Fibroblast of skin of right biceps (primary cell): ENCODE data around the gene HPSE.
"Not testable (repeated sequence)": the region's sequence is repeated elsewhere in the genome, so short reads cannot be mapped to it uniquely, and the experiment has no call there.

Experiments
- DNase-seq: peaks from one replicate; pipeline ENCODE4 v3.0.0-alpha.2; 2013

The HPSE gene

DNA sequence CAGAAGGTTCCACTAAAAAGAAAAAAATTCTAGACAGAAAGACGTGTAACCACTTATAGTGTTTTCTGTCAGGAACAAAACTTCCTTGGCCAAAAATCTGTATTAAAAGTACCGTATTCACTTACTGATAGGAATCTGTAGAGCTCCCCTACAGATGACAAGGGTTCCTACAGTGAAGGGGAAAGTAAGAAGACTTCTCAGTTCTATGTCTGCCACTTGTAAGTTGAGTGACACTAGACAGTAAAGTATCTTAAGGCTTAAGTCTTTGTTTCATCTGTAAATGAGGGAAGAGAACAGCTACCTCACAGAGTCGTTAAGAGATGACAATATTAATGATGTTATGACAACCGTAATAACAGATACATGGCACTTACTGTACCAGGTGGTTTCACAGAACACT lies 53.3 kb downstream of the HPSE start:
- no peak for DNase-seq

DNA sequence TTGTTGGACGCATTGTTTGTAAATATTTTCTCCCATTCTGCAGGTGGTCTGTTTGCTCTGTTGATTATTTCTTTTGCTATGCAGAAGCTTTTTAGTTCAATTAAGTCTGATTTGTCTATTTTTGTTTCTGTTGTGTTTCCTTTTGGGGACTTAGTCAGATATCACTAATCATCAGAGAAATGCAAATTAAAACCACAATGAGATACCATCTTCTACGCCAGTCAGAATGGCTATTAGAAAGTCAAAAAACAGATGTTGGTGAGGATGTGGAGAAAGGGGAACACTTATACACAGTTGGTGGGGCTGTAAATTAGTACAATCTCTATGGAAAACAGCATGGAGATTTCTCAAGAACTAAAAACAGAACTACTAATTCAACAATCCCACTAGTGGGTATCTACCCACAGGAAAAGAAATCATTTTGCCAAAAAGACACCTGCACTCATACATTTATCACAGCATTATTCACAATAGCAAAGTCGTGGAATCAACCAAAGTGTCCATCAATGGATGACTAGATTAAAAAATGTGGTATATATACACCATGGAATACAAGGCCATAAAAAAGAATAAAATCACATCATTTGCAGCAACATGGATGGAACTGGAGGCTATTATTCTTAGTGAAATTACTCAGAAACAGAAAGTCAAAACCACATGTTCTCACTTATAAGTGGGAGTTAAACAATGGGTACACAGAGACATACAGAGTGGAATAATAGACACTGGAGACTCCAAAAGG lies 58.2 kb downstream of the HPSE start:
- DNase-seq, result no peak

DNA sequence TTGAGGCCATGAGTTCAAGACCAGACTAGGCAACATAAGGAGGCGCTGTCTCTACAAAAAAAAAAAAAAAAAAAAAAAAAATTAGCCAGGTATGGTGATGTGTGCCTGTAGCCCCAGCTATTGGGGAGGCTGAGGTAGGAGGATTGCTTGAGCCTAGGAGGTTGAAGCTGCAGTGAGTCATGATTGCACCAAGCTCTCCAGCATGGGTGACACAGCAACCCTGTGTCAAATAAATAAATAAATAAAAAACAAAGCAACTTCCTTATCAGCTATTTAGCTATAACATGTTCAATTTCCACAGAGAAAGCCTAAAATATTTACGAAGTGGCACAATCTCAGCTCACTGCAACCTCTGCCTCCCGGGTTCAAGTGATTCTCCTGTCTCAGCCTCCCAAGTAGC lies 60.7 kb downstream of the HPSE start:
- not testable (repeated sequence) for DNase-seq

DNA sequence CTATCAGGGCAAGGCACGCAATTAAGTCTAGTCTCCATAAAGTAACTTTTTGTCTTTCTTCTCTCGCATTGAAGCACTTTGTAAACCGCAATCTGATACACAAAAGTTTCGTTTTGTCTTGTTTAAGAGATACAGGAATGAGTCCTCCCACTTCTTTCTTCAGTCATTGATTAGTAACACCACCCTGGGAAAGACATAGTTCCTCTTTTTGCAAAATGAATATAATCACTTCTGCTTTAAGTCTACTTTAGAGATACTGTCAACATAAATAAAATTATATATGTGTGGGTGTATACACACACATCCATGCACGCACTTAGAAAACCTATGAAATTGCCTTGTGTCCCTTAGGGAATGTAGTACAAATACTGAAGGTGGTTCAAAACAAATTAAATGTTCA lies 61.7 kb downstream of the HPSE start:
- no peak for DNase-seq

DNA sequence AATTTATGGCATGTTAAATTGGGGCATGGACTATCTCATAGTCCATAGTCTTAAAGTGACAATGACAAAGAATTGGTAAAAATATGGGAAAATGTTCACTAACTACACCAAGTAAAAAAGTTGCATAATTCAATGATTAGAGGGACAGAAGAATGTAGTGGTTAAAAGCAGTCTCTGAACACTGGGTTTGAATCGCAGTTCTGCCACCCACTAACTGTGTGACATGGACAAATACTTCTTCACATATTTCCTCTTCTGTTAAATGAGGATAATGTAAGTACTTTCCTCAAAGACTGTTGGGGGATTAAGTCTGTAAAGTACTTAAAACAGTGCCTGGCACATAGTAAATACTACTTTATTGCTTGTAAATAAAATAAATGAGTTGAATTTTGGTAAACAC lies 65.4 kb downstream of the HPSE start:
- peak; percentile 33 for DNase-seq

DNA sequence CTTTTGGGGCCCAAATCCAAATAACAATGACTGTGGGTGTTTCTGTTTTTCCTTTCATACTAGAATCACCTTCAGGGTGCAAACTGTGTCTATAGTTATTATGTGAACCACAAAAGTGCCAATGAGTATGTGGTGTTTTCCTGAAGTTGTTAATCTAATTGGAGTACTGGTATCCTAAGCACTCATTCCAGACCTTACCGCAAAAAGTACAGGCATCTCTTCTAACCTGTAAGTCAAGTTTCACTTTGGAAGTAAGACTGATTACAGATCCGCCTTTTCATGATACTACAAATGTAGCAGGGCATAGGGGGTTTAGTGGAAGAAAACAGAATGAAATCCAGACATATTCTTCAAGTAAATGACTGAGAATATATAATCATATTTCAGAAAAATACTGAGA lies 66.2 kb downstream of the HPSE start:
- DNase-seq, result no peak

- no peak for DNase-seq
These were observed 66.7 kb downstream of the HPSE start for GRCh38 chr4:83267830-83268475.

DNA sequence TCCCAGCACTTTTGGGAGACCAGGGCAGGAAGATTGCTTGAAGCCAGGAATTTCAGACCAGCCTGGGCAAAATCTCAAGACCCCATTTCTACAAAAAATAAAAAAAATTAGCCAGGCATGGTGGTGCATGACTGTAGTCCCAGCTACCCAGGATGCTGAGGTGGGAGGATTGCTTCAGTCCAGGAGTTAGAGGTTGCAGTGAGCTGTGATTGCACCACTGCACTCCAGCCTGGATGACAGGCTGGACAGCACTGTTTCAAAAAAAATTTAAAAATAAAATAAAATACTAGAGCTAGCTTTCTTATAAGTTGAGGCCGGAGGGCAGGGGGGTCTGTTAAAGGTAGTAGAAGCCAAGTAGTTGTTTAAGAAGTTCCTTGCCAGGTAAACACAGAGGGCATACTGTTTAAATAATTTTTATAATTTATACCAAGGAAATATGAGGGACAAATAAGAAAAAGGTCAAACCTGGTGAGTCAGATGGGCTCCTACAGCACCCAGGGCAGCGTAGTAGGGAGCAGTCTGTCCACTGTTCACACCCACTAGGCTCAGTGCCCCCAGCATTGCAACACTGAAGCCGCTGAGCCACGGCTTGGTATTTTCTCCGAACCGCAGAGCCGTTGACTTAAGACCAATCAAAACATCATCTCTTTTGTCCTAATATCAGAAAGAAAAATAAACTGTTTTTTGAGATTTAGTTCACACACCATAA lies 67.4 kb downstream of the HPSE start:
- DNase-seq, result peak; percentile 25

DNA sequence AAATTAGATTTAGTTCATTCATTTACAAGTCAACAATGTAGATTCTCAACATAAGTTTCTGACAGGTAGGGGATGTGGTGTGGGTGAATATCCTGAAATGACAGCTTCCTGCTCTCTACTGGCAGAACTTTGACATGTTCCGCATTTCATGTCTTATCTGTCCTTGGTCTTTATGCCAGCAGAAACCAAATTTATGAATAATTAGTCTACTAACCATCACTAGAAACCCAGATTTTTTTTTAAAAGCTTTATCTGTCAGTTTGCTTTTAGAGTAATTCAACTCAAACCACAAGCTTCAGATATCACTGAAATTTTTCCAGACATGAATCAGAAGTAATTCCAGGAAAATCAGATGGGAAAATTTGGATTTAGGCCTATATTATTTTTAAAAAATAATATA lies 68.0 kb downstream of the HPSE start:
- no peak for DNase-seq

- no peak for DNase-seq
These were observed 71.5 kb downstream of the HPSE start for GRCh38 chr4:83263106-83263505.

- no peak for DNase-seq
These were observed 72.0 kb downstream of the HPSE start for GRCh38 chr4:83262682-83263081.

GRCh38 chr4:83261307-83261706 lies 73.3 kb downstream of the HPSE start:
- no peak for DNase-seq

- no peak for DNase-seq
These were observed 75.1 kb downstream of the HPSE start for GRCh38 chr4:83259586-83259985.

DNA sequence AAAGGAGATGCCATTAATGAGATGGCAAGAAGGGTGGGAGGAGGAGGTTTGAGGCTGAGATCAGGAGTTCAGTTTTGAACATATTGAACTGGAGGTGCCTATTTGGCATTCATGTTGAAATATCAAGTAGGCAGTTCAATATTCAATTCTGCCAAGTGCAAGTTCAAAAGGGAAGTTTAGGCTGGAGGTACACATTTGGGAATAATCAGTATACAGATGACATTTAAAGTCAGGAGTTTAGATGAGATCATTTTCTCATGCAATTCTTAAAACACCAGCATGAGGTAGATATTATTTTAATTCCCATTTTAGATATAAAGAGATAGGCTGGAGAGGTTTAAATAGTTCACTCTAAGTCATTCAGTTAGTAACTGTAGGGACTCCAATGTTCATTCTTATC lies 76.2 kb downstream of the HPSE start:
- DNase-seq, result no peak

DNA sequence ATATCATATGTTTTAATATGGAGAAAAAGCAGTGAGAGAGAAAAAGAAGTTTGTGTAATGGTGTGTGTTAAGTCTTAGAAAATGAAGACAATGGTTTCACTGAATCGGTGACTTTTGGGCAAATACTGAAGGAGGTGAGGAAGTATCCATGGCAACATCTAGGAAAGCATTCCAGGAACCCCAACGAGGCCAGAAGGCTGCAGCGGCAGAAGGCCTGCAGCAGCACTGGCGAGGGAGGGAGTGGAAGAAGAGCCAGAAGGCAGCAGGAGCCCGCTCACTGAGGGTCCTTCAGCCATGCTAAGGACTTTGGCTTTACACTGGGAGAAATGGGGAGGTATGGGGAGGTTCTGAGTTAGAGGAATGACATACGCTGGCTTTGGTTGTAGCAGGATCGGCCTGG lies 76.8 kb downstream of the HPSE start:
- no peak for DNase-seq

DNA sequence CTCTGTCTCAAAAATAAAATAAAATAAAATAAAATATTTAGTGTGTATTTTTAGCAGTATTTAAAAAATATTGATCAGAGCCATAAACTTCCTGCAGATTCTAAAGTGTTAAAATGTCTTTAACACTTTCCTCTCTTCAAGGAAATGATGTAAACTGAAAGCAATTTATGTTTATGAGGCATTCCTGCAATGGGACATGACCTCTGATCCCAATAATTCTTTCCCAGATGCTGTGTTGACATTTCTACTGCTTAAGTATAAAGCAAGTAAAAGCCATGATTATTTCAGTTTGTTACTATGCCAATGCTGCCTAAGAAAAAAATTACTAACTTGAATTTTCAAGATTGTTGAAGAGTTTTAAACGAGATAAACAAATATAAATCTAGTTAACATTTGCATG lies 79.1 kb downstream of the HPSE start:
- DNase-seq, result peak; percentile 92

DNA sequence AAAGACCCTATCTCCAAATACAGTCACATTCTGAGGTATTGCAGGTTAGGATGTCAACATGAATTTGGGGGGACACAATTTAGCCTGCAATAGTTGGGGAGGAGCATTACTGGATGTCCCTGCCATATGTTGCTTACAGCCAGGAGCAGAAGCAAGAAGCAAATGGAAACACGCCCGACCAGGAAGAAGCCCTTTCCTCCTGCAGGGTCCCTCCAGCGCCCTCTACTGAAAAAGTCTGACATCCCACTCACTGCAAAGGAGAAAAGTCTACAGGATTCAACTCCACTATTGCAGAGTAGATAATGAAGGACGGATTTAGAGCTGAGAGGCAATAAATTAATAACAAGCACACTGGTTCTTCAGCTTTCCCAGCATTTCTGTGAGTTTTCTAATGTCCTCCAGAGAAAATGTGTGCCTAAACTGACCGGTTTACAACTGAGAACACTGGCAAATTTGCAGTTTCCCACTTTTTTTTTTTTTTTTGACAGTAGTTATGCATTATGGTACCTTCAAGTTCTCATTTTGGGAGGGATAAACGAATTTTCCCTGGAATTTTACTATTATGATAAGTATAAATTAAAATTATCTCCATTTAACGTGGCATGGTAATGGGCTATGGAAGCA lies 81.8 kb downstream of the HPSE start:
- DNase-seq, result peak; percentile 65

DNA sequence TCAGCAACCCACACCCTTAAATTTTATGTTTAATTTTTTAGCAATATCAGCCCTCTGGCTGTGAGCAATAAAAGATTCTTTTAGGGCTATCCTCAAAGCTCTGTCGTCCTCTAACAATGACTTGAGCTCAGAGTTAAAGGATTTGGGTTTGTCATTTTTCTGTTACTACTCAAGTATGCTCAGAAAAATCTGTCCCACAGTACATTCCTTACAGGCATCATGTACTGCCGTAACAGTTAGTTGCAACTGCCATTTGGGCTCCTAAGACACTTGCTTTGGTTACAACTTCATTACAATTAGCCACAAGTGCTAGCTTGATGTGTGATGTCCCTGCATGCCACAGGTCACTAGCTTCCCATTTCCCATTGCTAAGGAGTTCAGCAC lies 83.2 kb downstream of the HPSE start:
- DNase-seq, result peak; percentile 63

DNA sequence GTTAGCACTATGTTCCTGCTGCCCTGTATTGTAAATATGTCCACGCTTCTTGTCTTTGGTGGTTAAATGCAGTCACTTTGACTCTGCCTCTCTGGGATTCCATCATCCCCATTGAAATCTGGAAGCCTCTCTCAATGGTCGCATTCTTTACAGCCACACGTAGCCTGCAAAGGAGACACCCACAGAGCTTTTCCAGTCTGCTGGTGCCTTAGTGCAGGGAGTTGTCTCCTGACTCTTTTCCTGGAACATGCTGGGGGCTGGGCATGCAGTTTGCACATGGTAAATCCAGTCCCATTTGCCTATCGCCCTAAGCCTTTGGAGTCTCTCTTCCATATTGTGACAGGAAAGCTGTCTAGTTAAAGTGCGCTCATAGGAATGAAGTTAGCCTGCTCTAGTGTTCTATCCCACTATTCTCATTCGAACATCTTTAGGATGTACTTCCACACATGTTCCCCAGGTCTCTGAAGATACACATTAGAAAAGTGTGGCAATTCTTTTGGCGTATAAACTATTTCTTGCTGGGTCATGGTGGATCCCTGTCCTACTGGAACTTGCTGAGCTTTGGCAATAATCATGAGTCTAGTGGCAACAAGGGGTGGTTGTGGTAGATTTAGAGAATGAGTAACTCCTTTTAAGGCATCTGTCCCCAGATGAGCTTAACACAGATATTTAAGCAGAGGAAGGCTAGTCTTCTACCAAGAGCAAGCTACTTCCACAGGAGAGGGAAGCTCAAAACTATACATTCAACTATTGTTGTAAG lies 83.8 kb downstream of the HPSE start:
- DNase-seq, result peak; percentile 74

- DNase-seq, result no peak
These were observed 86.2 kb downstream of the HPSE start for GRCh38 chr4:83248486-83248885.

- no peak for DNase-seq
These were observed 87.0 kb downstream of the HPSE start for GRCh38 chr4:83247415-83248357.
